Activated T-cell treated with anti-CD3 and anti-CD28 coated beads, Interleukin-2, amount 50 U/mL, for 4 hours (primary cell): ENCODE data around the gene ARID1B. TPM values are rescaled to one million over a fixed set of nuclear protein-coding genes. Genes with fewer than 3 reads are reported as not detected.

Experiments used
- ATAC-seq, 2 donors: fragments of 200-7000 bp; cut with Tn5 transposase; one replicate each; pipeline ENCODE4 v1.10.0; 2021
- DNase-seq: peaks from one replicate; pipeline ENCODE4 v3.0.0-alpha.2; 2020
- H3K27me3 Mint-ChIP-seq: one replicate; pipeline ENCODE4 v1.8.0; 2021; ENCODE audit warnings: low read depth, mixed read lengths
- H3K36me3 Mint-ChIP-seq: one replicate; pipeline ENCODE4 v1.8.0; 2022; ENCODE audit warnings: mixed read lengths; ENCODE audit not compliant: insufficient read depth
- H3K4me1 Mint-ChIP-seq: one replicate; pipeline ENCODE4 v1.8.0; 2021; ENCODE audit warnings: low read depth, mixed read lengths
- H3K4me3 Mint-ChIP-seq: one replicate; pipeline ENCODE4 v1.8.0; 2021; ENCODE audit warnings: mild to moderate bottlenecking, moderate library complexity, mixed read lengths
- H3K9me3 Mint-ChIP-seq: one replicate; pipeline ENCODE4 v1.8.0; 2021; ENCODE audit warnings: mixed read lengths
- total RNA-seq, 3 donors: library from RNA; stranded (reverse); gene quantifications; one replicate each; pipeline ENCODE4 v1.2.1, GENCODE V29; 2021

Gene ARID1B
- total RNA-seq, 3 donors from 2014 or later = 45.6 to 46.6 (median 46.0) TPM

GRCh38 chr6:156793200-156793599 lies 16.0 kb downstream of the ARID1B start:
- no peak for ATAC-seq
- no peaks in the 10 kb centered on the region for H3K27me3 Mint-ChIP-seq
- peaks cover 96% of the 10 kb centered on the region for H3K4me1 Mint-ChIP-seq
- H3K4me3 Mint-ChIP-seq = no peak overlapping the region
- DNase-seq = no peak
- H3K9me3 Mint-ChIP-seq = no peaks in the 10 kb centered on the region
- H3K36me3 Mint-ChIP-seq = peaks cover 5% of the 10 kb centered on the region

- Mint-ChIP-seq H3K4me1 (peaks cover 88% of the 10 kb centered on the region), H3K27me3 (no peaks in the 10 kb centered on the region), H3K4me3 (peak overlapping the region; percentile 57), H3K36me3 (peaks cover 10% of the 10 kb centered on the region), H3K9me3 (no peaks in the 10 kb centered on the region)
- peak; percentile 44 to 53 for ATAC-seq
- DNase-seq = no peak
These were observed 17.6 kb downstream of the ARID1B start for GRCh38 chr6:156794546-156795354.

GRCh38 chr6:156795825-156796224 lies 18.6 kb downstream of the ARID1B start:
- ATAC-seq (no peak), DNase-seq (no peak)
- Mint-ChIP-seq H3K36me3 (peaks cover 11% of the 10 kb centered on the region), H3K27me3 (no peaks in the 10 kb centered on the region), H3K4me3 (peak overlapping the region; percentile 3), H3K9me3 (no peaks in the 10 kb centered on the region), H3K4me1 (peaks cover 78% of the 10 kb centered on the region)

- H3K36me3 Mint-ChIP-seq = peaks cover 11% of the 10 kb centered on the region
- H3K4me1 Mint-ChIP-seq = peaks cover 73% of the 10 kb centered on the region
- DNase-seq (no peak), ATAC-seq (no peak)
- no peaks in the 10 kb centered on the region for H3K27me3 Mint-ChIP-seq
- H3K9me3 Mint-ChIP-seq = no peaks in the 10 kb centered on the region
- H3K4me3 Mint-ChIP-seq = no peak overlapping the region
These were observed 19.4 kb downstream of the ARID1B start for GRCh38 chr6:156796627-156797026.

GRCh38 chr6:156797901-156798735 lies 20.9 kb downstream of the ARID1B start:
- Mint-ChIP-seq H3K27me3 (no peaks in the 10 kb centered on the region), H3K36me3 (peaks cover 13% of the 10 kb centered on the region), H3K9me3 (no peaks in the 10 kb centered on the region), H3K4me1 (peaks cover 71% of the 10 kb centered on the region), H3K4me3 (no peak overlapping the region)
- ATAC-seq = no peak
- DNase-seq = no peak

- ATAC-seq (no peak), DNase-seq (no peak)
- peaks cover 13% of the 10 kb centered on the region for H3K36me3 Mint-ChIP-seq
- peaks cover 68% of the 10 kb centered on the region for H3K4me1 Mint-ChIP-seq
- no peak overlapping the region for H3K4me3 Mint-ChIP-seq
- H3K27me3 Mint-ChIP-seq = no peaks in the 10 kb centered on the region
- peaks cover 6% of the 10 kb centered on the region for H3K9me3 Mint-ChIP-seq
These were observed 24.5 kb downstream of the ARID1B start for GRCh38 chr6:156801712-156802111.

GRCh38 chr6:156803353-156803752 lies 26.2 kb downstream of the ARID1B start:
- Mint-ChIP-seq H3K36me3 (peaks cover 8% of the 10 kb centered on the region), H3K4me1 (peaks cover 68% of the 10 kb centered on the region), H3K27me3 (no peaks in the 10 kb centered on the region), H3K9me3 (peaks cover 6% of the 10 kb centered on the region), H3K4me3 (no peak overlapping the region)
- DNase-seq (no peak), ATAC-seq (no peak)

- H3K9me3 Mint-ChIP-seq = peaks cover 6% of the 10 kb centered on the region
- H3K36me3 Mint-ChIP-seq = peaks cover 6% of the 10 kb centered on the region
- DNase-seq (peak; percentile 24), ATAC-seq (peak; percentile 70)
- peaks cover 71% of the 10 kb centered on the region for H3K4me1 Mint-ChIP-seq
- H3K4me3 Mint-ChIP-seq = no peak overlapping the region
- H3K27me3 Mint-ChIP-seq = no peaks in the 10 kb centered on the region
These were observed 27.2 kb downstream of the ARID1B start for GRCh38 chr6:156804402-156804801.

- ATAC-seq (no peak), DNase-seq (no peak)
- Mint-ChIP-seq H3K36me3 (peaks cover 3% of the 10 kb centered on the region), H3K4me1 (peaks cover 87% of the 10 kb centered on the region), H3K9me3 (peaks cover 6% of the 10 kb centered on the region), H3K4me3 (no peak overlapping the region), H3K27me3 (no peaks in the 10 kb centered on the region)
These were observed 29.0 kb downstream of the ARID1B start for GRCh38 chr6:156806155-156806554.

- peaks cover 6% of the 10 kb centered on the region for H3K9me3 Mint-ChIP-seq
- no peak for ATAC-seq
- H3K27me3 Mint-ChIP-seq = no peaks in the 10 kb centered on the region
- H3K36me3 Mint-ChIP-seq = peaks cover 1% of the 10 kb centered on the region
- H3K4me3 Mint-ChIP-seq = no peak overlapping the region
- H3K4me1 Mint-ChIP-seq = peaks cover 88% of the 10 kb centered on the region
- no peak for DNase-seq
These were observed 29.9 kb downstream of the ARID1B start for GRCh38 chr6:156807028-156807427.

- peaks cover 6% of the 10 kb centered on the region for H3K9me3 Mint-ChIP-seq
- H3K4me3 Mint-ChIP-seq = no peak overlapping the region
- no peaks in the 10 kb centered on the region for H3K27me3 Mint-ChIP-seq
- ATAC-seq = no peak
- peaks cover 90% of the 10 kb centered on the region for H3K4me1 Mint-ChIP-seq
- DNase-seq = no peak
- peaks cover 1% of the 10 kb centered on the region for H3K36me3 Mint-ChIP-seq
These were observed 30.6 kb downstream of the ARID1B start for GRCh38 chr6:156807795-156808194.

GRCh38 chr6:156808287-156808686 lies 31.1 kb downstream of the ARID1B start:
- Mint-ChIP-seq H3K4me3 (no peak overlapping the region), H3K4me1 (peaks cover 86% of the 10 kb centered on the region), H3K9me3 (peaks cover 6% of the 10 kb centered on the region), H3K36me3 (peaks cover 1% of the 10 kb centered on the region), H3K27me3 (no peaks in the 10 kb centered on the region)
- ATAC-seq (no peak), DNase-seq (no peak)

GRCh38 chr6:156809034-156809433 lies 31.9 kb downstream of the ARID1B start:
- no peaks in the 10 kb centered on the region for H3K27me3 Mint-ChIP-seq
- peaks cover 5% of the 10 kb centered on the region for H3K9me3 Mint-ChIP-seq
- H3K4me1 Mint-ChIP-seq = peaks cover 81% of the 10 kb centered on the region
- H3K4me3 Mint-ChIP-seq = no peak overlapping the region
- ATAC-seq (no peak), DNase-seq (no peak)
- peaks cover 1% of the 10 kb centered on the region for H3K36me3 Mint-ChIP-seq

- no peaks in the 10 kb centered on the region for H3K27me3 Mint-ChIP-seq
- H3K4me3 Mint-ChIP-seq = no peak overlapping the region
- no peaks in the 10 kb centered on the region for H3K9me3 Mint-ChIP-seq
- H3K36me3 Mint-ChIP-seq = peaks cover 1% of the 10 kb centered on the region
- peaks cover 81% of the 10 kb centered on the region for H3K4me1 Mint-ChIP-seq
- peak in 1 of 2 donors; percentile 18 for ATAC-seq
- no peak for DNase-seq
These were observed 32.4 kb downstream of the ARID1B start for GRCh38 chr6:156809446-156810178.
